NT2/D1 (cell line): ENCODE measurements around the gene SINHCAF.

ENCODE experiments used
- SUZ12 ChIP-seq: IDR thresholded peaks from 2 replicates; pipeline ENCODE4 v1.6.1; 2011; ENCODE audit not compliant: insufficient read length, insufficient read depth; ENCODE audit errors: extremely low read depth
- YY1 ChIP-seq: IDR thresholded peaks from 2 replicates; pipeline ENCODE4 v1.6.1; 2011; ENCODE audit not compliant: insufficient read length, insufficient read depth
- ZNF274 ChIP-seq: IDR thresholded peaks from 2 replicates; pipeline ENCODE4 v1.6.1; 2011; ENCODE audit warnings: mild to moderate bottlenecking, low read depth, low read length

- TF ChIP-seq SUZ12 (no peak), YY1 (no peak), ZNF274 (no peak)
These were observed 75.8 kb downstream of the SINHCAF start for GRCh38 chr12:31250179-31250578.
